ENCODE measurements around the gene IARS2.
"Not testable (repeated sequence)": the region's sequence is repeated elsewhere in the genome, so short reads cannot be mapped to it uniquely, and the experiment has no call there.

Gene IARS2

DNA sequence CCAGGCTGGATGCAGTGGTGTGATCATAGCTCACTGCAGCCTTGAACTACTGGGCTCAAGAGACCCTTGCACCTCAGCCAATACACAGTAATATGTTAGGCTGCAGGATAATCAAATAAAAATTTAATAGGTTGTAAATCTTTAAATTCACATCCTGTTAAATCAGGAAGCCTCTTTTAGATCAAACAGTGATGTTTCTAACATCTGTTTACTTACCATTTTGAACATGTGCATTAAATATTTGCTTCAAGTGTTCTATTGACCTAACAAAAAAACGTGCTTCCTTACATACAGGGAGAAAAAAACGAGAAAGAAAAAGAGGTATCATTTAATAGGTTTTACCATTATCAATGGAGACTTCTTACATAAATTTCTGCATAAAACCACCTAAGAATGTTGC lies 70.6 kb downstream of the IARS2 start:
- DNase-seq (ENCODE audit: low read depth in 2 of 3, low spot score in 2 of 3), result no peak

DNA sequence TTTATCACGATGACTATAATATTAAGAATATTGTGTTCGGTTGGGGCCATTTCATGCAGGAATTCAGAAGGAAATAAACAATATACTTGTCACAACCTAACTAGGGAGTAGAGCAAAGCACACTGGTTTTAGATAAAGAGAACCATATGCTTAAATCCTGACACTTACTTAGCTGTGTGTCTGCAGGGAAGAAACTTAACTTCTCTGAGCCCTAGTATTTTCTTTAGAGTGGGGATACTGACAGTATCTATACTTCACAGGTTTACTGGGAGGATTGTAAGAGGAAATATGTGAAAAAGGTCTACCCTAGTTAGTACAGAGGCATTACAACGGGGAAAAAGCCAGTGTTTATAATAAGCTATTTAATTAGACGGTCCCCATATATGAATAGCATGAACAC lies 72.9 kb downstream of the IARS2 start:
- no peak for DNase-seq (ENCODE audit: low read depth in 2 of 3, low spot score in 2 of 3)

DNA sequence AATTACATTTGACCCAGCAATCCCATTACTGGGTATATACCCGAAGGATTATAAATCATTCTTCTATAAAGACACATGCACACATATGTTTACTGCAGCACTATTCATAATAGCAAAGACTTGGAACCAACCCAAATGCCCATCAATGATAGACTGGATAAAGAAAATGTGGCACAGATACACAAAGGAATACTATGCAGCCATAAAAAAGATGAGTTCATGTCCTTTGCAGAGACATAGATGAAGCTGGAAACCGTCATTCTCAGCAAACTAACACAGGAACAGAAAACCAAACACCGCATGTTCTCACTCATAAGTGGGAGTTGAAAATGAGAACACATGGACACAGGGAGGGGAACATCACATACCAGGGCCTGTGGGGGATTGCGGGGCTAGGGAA lies 76.0 kb downstream of the IARS2 start:
- not testable (repeated sequence) for DNase-seq (ENCODE audit: low read depth in 2 of 3, low spot score in 2 of 3)

DNA sequence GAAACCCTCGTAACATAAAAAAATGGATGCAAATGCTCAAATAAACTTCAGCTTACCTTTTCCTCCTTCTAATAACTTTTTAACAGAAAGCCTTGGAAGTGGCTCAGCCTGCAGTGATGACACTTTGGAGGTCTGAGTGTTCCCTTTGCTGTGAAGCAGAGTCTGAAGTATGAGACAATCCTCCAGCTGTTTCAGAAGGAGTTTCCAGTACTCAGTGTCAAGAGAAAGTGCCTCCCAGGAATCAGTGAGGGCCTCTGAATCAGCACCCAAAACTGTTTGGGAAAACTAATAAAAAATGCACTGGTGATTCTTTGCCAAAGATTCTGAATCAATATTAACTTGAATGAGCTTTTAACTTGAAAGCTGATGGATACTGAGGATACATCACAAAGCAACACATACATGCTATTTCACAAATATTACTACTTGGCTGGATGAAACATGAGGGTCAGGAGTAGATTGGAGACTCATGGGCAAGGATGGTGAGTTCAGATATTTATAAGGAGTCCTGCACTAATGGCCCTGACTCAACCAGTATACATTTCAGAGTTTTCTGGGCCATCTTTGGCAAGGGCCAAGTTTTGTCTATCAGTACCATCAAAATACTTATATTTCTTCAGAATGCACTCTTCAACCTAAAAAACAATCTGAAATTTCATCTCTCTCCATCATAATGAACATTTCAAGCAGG lies 77.0 kb downstream of the IARS2 start:
- no peak for DNase-seq (ENCODE audit: low read depth in 2 of 3, low spot score in 2 of 3)

DNA sequence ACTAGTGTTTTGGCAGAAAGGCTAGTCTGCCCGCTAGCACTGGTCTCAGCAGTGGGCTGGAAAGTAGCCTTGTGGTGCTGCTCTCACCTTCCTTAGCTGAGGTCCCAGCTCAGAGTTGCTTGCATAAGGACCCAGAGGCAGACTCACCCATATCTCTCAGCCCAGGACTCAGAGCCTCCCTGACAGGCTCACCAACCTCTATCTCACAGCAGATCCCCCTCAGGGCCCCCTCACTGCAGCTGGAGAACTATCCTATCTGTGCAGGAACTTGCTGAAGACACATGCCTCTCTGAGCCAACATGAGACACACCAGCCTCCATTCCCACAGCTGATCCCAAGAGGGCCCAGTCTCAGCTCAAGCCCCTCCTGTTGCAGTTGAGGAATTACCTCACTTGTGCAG lies 82.6 kb downstream of the IARS2 start:
- DNase-seq (ENCODE audit: low read depth in 2 of 3, low spot score in 2 of 3), result no peak

DNA sequence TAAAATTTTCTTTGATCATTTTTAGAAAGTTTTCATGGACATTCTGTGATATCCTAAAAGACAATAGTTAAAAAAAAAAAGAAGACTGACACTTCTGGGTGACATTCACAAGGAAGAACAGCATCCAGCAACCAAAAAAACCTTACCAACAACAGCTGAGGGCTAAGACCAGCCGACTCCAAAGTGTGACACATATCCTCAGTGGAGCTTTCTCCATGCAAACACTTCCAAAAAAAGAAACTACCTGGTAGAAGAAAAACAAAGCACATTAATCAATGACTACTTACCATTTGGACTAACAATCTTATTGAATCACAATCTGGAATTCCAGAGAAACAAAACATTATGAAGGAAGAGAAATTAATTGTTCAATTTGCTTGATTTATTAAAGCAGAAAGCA lies 88.2 kb downstream of the IARS2 start:
- no peak for DNase-seq (ENCODE audit: low read depth in 2 of 3, low spot score in 2 of 3)

DNA sequence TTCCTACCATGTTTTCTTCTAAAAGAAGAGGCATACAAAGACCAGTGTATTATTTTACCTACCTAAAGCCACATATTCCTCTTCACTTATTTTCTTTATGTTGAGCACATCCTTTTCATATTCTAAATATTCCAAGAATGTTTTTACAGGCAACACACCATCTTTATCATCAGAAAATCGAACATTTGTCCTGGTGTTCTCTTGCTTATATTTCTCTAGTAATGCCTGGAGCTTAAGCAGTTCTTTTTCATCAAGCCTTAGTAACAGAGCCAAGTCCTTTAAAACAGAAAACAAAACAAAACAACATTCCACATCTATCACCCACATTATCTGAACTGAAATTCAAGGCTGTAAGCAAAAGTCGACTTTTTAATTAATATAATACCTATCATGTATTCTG lies 88.7 kb downstream of the IARS2 start:
- DNase-seq (ENCODE audit: low read depth in 2 of 3, low spot score in 2 of 3), result no peak

DNA sequence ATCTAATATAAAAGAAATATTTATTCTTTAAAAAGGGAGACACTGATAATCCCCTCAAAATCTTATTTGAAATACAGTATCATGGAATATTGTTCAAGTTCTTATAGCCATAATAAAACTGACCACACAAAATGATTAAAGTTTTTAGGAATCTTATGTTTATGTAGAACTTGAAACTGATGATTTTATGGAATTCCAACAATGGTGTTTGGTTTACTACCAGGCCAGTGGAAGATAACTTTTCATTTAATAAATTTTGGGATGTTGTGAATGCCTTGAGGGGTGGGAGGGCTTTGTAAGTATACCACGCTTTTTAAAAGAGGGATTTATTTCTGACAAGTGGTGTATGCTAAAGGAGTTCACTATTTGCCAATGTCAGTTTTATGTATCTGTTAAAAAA lies 90.6 kb downstream of the IARS2 start:
- DNase-seq (ENCODE audit: low read depth in 2 of 3, low spot score in 2 of 3), result no peak

DNA sequence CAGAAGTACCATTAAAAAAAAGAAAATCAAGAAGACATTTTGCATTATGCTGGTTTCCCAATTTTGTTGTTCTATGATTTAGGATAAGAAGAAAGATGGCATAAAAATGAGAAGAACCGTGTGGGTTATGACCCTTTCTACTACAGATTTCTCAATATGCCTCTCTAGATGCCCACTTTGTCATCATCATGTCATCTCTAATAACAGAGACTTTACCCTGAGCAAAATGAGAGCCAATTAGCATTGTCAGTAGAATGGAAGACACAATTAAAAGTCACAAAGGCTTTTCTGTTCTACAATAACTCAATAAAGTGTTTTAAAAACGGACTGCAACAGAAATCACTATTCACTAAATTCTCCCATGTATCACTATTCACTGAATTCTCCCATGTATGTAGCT lies 92.8 kb downstream of the IARS2 start:
- no peak for DNase-seq (ENCODE audit: low read depth in 2 of 3, low spot score in 2 of 3)

DNA sequence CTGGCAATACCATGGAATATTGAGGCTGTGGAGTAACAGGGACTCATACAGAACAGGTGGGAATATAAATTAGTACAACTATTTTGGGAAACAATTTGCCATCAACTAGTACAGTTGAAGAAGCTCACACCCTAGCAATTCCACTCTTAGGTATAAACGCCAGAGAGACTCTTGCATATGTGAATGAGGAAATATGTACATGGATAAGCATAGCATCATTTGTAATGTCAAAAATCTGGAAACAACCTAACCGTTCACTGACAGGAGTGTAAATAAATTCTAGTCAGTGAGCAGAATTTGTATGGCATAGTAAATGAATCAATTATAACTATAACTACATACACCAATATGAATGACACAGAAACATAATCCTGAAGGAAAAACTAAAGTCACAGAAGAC lies 94.6 kb downstream of the IARS2 start:
- DNase-seq (ENCODE audit: low read depth in 2 of 3, low spot score in 2 of 3), result no peak

DNA sequence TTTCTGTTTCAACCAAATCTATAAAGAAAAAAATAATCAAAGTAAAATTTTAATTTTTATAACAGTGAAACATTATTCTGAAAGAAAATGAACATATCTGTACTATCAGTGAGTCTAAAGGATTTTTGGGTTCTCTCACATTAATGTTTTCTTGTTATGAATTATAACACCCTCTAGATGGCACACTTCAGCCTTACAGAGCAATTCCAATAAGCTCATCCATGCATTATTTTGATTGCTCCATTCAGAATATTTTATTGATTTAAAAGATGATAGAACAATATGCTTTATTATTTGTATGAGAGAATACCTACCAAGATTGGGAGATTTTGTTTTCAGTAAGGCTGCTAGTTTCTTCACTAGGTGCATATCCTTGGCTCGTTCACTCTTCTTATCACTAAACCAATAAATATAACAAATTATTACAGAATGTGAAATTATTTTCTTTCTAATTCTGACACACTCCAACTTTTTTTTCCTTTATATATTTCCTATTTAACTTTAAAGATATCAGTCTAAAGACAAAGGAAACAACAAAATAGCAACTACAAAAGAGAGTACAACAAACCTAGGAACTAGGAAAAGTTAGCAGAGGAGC lies 95.9 kb downstream of the IARS2 start:
- no peak for DNase-seq (ENCODE audit: low read depth in 2 of 3, low spot score in 2 of 3)

DNA sequence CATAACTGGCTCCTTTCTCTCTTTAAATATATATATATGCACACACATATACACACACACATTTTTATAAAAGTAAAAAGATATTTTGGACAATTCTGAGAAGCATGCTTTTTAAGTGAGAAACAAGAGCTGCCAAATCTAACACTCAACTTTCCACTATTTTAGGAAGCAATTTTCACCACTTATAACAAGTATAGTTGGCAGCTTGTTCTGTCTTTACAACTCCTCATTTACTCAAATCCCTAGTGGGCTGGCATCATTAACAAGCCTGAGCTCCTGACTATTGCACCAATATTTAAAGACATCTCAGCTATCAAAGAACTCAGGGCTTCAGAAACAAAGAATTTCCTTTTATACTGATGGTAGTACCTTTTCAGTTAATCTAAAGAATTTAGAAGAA lies 101.8 kb downstream of the IARS2 start:
- DNase-seq (ENCODE audit: low read depth in 2 of 3, low spot score in 2 of 3), result no peak
